GM12891 (cell line): ENCODE measurements around the gene ATP5MC3.

Experiments
- PAX5 ChIP-seq: IDR thresholded peaks from 2 replicates; pipeline ENCODE4 v1.6.1; 2011; ENCODE audit warnings: low read length, moderate library complexity, mild to moderate bottlenecking; ENCODE audit not compliant: insufficient read depth, severe bottlenecking
- POLR2A ChIP-seq: IDR thresholded peaks from 2 replicates; pipeline ENCODE4 v1.6.1; 2011; ENCODE audit warnings: low read depth, low read length, control low read depth

DNA sequence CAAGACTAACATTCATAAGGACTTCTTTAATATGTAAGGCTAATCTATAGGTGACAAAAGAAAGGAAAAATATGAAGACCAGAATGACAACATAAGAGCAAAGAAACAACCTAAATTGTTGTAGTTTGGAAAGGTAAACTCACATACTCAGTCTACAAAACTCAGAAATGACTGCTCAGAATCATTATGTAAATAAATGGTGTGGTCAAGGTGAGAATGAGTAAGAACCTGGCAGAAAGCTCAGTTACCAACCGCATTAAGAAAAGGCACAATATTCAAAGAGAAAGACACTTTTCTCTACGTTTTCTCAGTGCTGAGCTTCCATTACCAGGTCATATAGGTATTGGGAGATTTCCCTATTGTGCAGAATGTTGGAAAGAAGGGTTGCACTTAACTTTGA is 29.3 kb downstream of the ATP5MC3 start:
- TF ChIP-seq POLR2A (no peak), PAX5 (no peak)
